GM21447 (cell line): ENCODE data around the gene ALKBH3.

Experiments
- ATAC-seq: cut with Tn5 transposase; IDR thresholded peaks from one replicate; pipeline ENCODE4 v1.9.1; 2021; ENCODE audit not compliant: unreplicated experiment

Gene ALKBH3

GRCh38 chr11:43957571-43957970 is 76.9 kb downstream of the ALKBH3 start:
- ATAC-seq = no peak

- no peak for ATAC-seq
Measured at GRCh38 chr11:43959321-43959995, 78.8 kb downstream of the ALKBH3 start.

- ATAC-seq = no peak
Measured at GRCh38 chr11:43962383-43963278, 82.0 kb downstream of the ALKBH3 start.

GRCh38 chr11:43963279-43963620 is 82.6 kb downstream of the ALKBH3 start:
- no peak for ATAC-seq

GRCh38 chr11:43967661-43968060 is 87.0 kb downstream of the ALKBH3 start:
- ATAC-seq = no peak

- no peak for ATAC-seq
Measured at GRCh38 chr11:43968719-43969118, 88.1 kb downstream of the ALKBH3 start.

- ATAC-seq = no peak
Measured at GRCh38 chr11:43969543-43969942, 88.9 kb downstream of the ALKBH3 start.
